GM13977 (cell line): Measurements from ENCODE around the gene GPR107.

Experiments used
- DNase-seq: peaks from one replicate; pipeline ENCODE4 v3.0.0; 2012; ENCODE audit warnings: low spot score
- CTCF ChIP-seq: IDR thresholded peaks from 2 replicates; pipeline ENCODE4 v1.5.1; 2012; ENCODE audit warnings: mild to moderate bottlenecking, control low read depth; ENCODE audit not compliant: insufficient read depth; ENCODE audit errors: extremely low read depth, missing control alignments
- in situ Hi-C: fragments of 300-500 bp; cut with MboI; formaldehyde crosslinking; loops from one replicate; pipeline ENCODE4 v1.12.0; 2022; ENCODE audit warnings: low sequenced_read_pairs, low pct_unique_long_range_greater_than_20kb, mixed read lengths, inconsistent platforms; ENCODE audit not compliant: unreplicated experiment

GPR107 gene

GRCh38 chr9:130072515-130073235 lies 19.0 kb downstream of the GPR107 start:
- DNase-seq = peak; percentile 44
- in situ Hi-C loops = no loop called here
- TF ChIP-seq CTCF = no peak

- DNase-seq = no peak
- TF ChIP-seq CTCF = no peak
- in situ Hi-C loops = no loop called here
Measured at GRCh38 chr9:130073373-130073772, 19.7 kb downstream of the GPR107 start.

DNA sequence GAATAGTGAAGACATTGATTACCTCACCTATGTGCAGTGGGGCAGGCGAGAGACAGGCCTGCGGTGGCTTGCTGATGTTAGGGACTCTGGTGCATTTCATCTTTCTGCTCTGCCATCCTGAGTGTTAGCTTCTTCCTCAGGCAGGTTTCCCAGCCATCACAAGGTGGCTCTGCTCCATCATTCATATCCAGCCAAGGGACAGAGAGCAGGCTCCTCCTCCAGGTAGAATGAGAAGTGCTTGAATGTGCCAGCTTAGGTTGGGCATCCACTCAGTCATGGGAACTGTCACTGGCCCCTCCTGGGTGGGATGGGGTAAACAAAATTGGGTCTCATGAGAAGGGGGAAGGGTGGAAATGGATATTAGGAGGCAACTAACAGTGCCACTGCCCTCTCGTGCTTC lies 24.8 kb downstream of the GPR107 start:
- in situ Hi-C loops = no loop called here
- TF ChIP-seq CTCF = no peak
- DNase-seq = no peak

DNA sequence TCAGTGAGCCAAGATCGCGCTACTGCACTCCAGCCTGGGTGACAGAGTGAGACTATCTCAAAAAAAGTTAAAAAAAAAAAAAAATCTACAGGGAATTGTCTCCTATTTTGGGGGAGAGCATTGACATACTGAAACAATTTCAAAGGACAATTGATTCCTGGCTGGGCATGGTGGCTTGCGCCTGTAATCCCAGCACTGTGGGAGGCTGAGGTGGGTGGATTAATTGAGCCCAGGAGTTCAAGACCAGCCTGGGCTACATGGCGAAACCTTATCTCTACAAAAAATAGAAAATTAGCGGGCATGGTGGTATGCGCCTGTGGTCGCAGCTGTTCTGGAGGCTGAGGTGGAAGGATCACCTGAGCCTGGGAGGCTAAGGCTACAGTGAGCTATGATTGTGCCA lies 30.6 kb downstream of the GPR107 start:
- no peak for TF ChIP-seq CTCF
- in situ Hi-C loops = no loop called here
- no peak for DNase-seq

- DNase-seq = no peak
- in situ Hi-C loops = no loop called here
- TF ChIP-seq CTCF = no peak
Measured at GRCh38 chr9:130088051-130088450, 34.3 kb downstream of the GPR107 start.

DNA sequence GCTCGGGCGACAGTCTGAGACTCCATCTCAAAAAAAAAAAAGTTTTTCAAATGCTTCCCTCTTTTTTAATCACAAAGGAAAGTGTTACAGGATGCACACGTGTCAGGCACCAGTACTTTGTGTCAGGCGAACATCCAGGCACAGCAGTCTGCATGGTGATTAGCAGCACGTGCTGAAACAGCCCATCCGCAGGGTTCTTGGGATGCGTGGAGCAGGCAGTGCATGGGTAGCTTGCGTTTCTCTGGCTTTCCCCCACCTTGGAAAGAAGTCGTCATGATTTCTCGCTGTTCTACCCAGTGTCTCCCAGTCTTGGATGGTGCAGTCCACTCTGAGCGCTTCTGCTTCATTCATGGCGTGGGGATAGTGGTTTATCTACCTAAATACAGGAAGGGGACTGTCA lies 35.4 kb downstream of the GPR107 start:
- TF ChIP-seq CTCF = no peak
- in situ Hi-C loops = no loop called here
- DNase-seq = no peak
